ENCODE data around the gene DLX4.
A peak's percentile ranks its signal among the peaks of the same experiment; 100 is the strongest.

DLX4 gene

DNA sequence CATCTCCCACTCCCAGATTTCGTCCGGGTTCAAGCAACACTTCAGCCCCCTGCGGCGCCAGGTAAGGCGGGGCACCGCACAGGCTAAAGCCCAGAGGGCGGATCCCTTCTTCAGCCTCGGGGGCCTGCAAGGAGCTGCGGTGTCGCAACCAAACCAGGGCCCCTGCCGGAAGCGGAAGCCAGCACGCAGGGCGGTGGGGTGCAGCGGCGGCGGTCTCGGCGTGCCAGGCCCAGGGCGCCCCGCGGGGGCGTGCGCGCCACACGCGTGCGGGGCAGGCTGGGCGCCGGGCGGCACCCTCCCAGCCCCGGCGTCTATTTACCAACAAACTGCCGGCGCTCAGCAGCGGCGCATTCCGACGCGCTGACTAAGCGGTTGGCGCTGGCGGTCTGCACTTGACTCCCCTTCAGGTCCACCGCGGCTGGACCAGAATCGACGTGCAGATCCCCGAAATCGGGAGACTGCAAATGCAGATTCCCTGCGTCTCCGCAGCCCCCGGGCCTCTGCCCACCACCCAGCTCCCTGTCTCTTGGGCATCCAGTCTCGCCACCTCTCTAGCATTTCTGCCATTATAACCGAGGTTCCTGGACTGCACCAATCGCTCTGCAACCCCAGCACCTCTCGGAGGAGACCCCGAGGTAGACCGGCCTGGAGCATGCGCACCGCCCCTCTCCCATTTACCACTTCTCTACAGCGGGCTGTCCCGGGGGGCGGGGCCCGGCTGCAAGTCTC lies 421 bp upstream of the DLX4 start:
- DNase-seq: peak; percentile 67

- DNase-seq: no peak
Measured at GRCh38 chr17:49969795-49970389, 902 bp downstream of the DLX4 start.

- DNase-seq: no peak
Measured at GRCh38 chr17:49970498-49970897, 1.5 kb downstream of the DLX4 start.

DNA sequence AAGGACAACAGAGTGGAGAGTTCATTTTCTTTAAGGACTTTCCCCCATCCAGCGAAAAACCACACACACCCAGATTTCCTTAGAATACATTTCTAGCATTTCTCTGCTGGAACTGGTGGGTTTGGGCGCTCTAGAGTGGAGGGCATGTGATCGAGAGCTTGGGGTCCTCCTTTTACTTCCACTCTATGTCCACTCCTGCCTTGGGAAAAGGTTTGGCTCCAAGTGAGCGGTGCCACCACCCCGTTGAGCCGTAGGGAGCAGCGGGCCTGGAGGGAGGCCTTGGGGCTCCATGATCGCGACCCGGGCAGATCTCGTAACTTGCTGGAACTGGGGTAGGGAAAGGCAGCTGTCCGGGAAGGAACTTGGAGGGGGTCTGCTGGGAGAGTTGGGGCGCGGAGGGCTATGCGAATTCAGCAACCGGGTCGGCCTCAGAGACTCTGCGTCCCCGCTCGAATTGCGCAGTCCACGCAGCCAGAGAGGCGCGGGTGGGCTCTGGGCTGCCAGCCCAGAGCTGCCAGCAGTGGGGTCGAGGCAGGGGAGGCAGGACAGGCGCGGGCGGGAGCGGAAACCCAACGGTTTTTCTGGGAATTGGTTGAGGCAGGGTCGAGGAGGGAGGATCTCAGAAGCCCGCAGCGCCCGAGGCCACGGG lies 2.3 kb downstream of the DLX4 start:
- no peak for DNase-seq

DNA sequence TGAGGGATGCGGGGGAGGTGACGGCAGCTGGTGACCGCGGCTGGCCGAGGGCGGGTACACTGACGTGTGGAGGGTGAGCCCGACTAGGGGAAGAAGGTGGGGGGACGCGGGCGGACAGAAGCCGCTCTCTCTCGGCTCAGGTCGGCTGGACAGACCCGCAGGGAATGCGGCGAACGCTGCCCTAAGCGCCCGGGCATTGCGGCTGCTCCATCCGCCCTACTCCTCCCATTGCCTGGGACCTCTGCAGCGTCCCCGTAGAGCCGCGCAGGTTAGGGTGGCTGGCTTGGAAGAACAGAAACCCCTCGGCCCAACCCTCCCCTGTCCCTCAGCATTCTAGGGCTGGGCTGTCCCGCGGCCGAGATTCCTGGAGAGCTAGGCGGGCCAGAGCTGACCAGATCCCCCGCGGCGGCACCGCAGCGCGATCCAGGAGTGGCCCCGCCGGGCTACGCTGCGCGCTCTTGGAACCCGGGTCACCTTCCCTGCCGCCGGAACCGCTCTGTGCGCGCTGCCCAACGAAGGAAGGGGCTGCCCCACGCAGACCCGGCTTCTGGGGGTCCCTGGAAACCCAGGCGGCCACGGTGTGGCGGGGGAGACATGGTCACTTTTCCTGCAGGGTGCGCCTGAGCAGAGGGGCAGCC lies 3.0 kb downstream of the DLX4 start:
- peak; percentile 69 for DNase-seq

- no peak for DNase-seq
Measured at GRCh38 chr17:49972486-49973270, 3.7 kb downstream of the DLX4 start.

DNA sequence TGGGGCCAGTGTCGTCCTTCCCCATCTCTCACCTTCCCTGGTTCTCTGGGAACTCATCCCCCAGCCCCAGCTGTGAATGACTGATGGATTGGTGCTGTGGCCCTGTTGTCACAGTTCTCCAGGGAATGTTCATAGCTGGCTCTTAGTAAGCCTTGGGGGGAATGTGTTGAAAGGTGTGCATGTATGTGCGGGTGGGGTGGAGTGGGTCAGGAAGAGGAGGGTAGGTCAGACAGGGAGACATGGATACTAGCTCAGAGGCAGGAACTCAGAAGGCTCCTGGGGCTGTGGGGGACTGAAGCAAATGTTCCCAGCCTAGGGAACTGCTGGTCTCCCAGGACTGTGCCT lies 4.3 kb downstream of the DLX4 start:
- DNase-seq: no peak

DNA sequence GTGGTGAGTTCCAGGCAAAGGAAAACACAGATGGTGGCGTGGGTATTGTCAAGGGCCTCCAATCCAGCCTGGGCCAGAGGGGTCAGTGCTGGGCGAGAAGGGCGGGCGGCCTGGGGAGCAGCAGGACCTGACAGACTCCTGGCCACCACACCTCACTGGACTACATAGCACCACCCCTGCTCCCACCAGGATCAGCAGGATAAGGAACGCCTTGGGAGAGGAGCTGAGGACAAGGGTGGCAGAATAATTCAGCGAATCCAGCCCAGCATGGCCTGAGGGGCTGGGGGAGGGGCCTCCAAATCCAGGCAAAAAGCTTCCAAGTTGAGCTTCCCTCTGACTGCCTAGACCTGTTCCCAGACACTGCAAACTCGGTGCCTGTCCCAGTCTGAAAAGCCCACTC lies 6.5 kb downstream of the DLX4 start:
- DNase-seq: no peak

DNA sequence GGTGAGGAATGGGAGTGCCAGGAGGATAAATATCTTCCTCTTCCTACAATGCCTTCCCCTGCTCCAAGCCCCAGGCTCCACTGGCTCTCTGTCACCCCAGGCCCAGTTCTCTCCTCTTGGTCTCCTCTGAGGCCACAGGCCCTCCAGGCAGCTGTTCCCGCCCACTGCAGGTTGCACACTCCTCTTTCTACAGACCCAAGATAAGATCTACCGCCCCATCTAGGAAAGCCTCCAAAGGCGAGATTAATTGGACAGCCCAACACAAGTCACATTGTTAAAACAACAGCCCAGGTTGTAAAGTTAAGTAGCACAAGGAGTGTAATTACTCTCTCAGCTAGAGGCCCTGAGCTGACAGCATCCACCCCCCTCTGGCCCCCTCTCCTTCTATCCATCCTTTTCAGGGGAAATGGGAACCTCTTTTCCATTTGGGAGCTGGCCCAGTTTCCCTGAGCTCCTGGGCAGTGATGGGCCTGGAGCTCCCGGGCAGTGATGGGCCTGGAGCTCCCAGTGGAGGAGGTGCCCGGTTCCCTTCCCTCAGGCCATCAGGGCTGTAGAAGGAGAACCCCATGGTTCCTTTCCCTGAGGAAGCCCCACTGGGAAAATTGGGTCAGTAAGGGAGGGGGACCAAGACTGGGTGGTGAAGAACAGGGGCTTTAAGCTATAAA lies 7.3 kb downstream of the DLX4 start:
- no peak for DNase-seq

DNA sequence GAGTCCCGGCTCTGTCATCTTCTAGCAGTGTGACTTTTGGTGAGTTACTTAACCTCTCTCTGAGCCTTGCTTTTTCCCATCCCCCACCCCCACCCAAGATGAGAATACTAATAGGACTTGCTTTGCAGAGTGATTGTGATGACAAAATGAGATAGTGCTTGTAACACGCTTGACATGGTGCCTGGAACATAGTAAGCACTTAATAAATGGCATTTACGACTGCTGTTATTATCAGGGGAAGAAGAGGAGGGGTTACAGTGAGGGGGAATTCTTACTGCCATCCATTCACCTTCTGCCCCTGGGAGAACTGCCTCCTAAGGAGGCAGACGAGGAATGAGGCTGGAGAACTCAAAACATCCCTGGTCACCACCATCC lies 7.8 kb downstream of the DLX4 start:
- no peak for DNase-seq

GRCh38 chr17:49977463-49978389 lies 8.7 kb downstream of the DLX4 start:
- no peak for DNase-seq

DNA sequence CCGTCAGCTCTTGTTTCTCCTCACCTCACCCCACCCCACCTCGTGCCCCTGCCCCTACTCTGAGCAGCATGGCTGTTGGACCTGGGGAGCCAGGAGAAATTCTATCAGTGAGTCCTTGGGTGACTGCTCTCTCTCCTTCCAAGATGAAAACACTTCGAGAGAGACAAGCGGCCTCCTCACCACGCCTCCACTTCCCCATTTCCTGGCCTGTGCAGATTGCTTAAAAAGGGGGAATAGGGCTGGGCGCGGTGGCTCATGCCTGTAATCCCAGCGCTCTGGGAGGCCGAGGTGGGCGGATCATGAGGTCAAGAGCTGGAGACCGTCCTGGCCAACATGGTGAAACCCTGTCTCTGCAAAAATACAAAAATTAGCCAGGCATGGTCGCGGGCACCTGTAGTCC lies 9.5 kb downstream of the DLX4 start:
- no peak for DNase-seq

DNA sequence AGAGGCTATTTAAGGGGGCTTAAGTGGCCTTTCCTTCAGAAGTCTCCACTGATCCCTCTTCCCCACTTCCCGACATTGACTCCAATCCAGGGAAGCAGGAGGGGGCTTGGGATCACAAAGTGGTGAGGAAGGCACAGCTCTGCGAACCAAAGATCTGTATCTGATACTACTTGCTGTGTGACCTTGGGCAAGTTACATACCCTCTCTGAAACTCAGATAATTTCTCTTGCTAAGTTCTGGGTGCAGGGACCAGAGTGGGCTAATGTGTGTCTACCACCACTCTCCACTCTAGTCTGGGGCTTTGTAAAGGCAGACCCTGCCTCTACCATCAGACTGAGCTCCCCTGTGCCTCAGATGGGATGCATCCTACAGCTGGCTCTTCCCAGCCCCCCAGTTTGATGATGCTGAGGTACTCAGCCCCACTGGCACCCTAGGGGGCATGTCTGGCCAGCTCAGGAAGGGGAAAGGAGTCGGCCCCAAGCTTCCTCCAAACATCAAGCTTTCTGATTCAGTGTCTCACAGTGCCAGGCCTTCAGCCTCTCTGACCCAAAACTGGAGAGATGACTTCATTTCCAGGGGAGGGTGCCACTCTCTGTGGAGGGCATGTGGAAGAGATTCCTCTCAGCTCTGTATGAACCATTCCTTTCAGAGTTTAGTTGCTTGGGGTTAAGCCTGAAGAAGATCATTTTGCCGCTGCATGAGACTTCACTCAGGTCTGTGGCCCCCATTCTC lies 10.9 kb downstream of the DLX4 start:
- no peak for DNase-seq

- no peak for DNase-seq
Measured at GRCh38 chr17:49980703-49981197, 11.8 kb downstream of the DLX4 start.

DNA sequence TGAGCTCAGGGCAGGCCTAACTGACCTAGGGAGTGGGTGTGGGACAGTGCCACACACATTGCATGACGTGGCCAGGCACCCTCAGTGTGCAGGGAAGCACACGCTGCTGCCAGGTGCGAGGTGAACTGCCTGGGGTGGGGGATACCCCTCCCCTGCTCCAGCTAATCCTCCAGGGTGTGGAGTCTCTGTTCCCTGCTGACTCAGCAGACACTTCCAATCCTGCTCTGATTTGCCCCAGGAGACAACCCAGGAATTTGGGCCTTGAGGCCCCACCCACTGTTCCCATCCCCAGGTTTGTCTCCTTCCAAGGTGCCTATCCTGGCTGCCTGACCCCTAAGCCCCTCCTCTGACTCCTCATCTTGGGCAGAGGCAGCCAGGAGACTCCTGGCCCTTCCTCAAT lies 15.3 kb downstream of the DLX4 start:
- DNase-seq: no peak

DNA sequence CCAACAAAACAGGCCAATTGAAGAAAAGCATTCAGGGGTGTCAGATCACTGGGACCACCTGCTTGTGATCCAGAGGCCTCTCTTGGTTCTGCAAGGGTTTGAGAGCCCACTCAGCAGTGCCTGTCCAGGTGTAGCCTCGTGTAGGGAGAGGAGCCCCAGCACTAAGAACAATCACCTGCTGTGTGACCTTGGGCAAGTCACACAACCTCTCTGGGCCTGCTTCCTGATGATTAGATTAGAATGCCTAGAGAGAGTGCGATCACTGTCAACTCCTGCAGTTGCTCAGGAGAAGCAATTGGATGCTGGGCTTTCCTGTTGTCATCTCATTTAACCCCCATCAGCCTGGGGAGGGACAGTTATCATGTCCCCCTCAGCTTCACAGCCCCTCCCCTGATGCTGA lies 15.8 kb downstream of the DLX4 start:
- no peak for DNase-seq

DNA sequence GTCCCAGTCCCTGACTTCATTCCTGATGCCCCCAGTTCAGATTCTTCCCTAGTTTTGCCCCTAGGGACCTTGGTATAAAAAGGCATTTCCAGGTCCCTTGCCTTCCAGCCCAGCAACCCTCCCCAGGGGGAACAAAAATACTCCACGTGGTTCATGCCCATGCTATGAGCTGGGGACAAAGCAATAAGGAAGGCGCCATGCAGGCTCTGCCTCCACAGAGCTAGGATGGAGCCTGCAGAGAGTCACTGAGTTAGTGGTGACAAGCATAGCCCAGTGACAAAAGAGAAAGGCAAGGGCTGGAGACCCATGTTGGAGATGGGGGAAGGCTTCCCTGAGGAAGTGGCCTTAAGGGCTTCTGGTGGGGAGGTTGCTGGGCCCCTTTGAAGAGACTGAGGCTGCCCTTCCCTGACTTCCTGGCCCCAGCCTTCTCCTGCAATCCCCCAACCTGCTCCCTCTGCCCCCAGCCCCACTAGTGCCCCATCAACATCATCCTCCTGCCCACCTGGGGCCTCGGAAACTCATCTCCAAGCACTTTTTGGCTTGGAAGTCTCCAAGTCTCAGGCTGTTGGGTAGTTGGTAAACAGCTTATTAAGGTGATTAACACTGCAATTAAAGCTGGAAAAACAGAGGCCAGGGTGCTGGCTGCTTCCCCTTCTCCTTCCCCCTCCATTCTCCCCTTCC lies 16.5 kb downstream of the DLX4 start:
- no peak for DNase-seq

GRCh38 chr17:49986396-49987289 lies 17.7 kb downstream of the DLX4 start:
- DNase-seq: no peak

DNA sequence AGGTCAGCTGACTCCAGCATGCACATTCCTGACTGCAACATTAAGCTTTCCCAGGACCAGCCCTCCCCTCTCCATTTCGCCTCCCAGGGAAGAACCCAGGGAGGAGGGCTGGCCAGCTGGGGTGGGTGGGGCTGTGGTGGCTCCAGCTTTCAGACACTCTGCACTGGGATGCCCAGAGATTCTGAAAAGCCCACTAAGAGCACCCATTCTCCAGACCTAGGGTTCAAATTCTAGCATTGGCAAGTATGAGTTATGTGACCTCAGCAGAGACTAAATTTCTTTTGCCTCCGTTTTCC lies 18.2 kb downstream of the DLX4 start:
- no peak for DNase-seq
